Measurements from ENCODE around the gene AAMDC.

AAMDC gene

DNA sequence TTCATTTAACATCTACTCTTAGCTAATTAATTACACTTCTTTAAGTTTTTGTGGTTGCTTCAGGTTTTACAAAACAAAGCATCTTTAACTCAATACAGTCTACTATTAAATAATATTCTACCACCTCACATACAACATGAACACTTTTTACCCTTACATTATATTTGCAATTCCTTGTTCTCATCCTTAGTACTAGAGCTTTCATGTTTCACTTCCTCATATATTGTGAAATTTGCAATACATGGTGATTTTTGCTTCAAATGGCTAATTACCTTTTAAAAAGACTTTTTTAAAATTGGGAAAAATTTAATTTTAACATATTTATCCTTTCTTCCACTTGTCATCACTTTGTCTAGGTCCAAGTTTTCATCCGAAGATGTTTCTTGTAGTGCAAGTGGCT lies 37.9 kb upstream of the AAMDC start:
- TF ChIP-seq, protein P1, sequence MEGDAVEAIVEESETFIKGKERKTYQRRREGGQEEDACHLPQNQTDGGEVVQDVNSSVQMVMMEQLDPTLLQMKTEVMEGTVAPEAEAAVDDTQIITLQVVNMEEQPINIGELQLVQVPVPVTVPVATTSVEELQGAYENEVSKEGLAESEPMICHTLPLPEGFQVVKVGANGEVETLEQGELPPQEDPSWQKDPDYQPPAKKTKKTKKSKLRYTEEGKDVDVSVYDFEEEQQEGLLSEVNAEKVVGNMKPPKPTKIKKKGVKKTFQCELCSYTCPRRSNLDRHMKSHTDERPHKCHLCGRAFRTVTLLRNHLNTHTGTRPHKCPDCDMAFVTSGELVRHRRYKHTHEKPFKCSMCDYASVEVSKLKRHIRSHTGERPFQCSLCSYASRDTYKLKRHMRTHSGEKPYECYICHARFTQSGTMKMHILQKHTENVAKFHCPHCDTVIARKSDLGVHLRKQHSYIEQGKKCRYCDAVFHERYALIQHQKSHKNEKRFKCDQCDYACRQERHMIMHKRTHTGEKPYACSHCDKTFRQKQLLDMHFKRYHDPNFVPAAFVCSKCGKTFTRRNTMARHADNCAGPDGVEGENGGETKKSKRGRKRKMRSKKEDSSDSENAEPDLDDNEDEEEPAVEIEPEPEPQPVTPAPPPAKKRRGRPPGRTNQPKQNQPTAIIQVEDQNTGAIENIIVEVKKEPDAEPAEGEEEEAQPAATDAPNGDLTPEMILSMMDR (IDR thresholded peaks at IDR 0.05; ENCODE audit: low read depth, low read length, missing control alignments): no peak
- no peak overlapping the region for H3K4me3 ChIP-seq (ENCODE audit: low read depth, low read length)
- no peak for DNase-seq (ENCODE audit: low read depth)
- in situ Hi-C loops (cut with HindIII; ENCODE audit: low sequenced_read_pairs): no loop called here

DNA sequence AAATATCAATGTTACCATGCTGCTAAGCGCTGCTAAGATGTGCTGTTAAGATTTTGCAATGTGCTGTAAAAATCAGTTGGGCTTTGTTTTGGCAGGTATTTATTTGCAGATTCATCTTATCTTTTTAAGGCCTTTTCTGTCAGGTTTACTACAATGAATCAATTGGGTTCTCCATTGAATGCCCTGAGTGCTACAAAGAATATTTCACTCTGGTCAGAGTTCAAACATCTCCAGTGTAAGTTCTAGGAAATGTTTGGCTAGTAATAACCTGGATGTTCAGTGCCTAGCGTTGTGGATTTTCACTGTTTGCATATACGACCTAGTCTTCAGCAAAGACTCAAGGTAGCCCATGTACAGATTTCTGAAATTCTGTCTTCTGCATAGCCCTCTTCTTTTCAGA lies 36.4 kb upstream of the AAMDC start:
- in situ Hi-C loops (cut with HindIII; ENCODE audit: low sequenced_read_pairs): no loop called here
- no peak overlapping the region for H3K4me3 ChIP-seq (ENCODE audit: low read depth, low read length)
- no peak for DNase-seq (ENCODE audit: low read depth)
- TF ChIP-seq, protein P1 (IDR thresholded peaks at IDR 0.05; ENCODE audit: low read depth, low read length, missing control alignments): no peak

DNA sequence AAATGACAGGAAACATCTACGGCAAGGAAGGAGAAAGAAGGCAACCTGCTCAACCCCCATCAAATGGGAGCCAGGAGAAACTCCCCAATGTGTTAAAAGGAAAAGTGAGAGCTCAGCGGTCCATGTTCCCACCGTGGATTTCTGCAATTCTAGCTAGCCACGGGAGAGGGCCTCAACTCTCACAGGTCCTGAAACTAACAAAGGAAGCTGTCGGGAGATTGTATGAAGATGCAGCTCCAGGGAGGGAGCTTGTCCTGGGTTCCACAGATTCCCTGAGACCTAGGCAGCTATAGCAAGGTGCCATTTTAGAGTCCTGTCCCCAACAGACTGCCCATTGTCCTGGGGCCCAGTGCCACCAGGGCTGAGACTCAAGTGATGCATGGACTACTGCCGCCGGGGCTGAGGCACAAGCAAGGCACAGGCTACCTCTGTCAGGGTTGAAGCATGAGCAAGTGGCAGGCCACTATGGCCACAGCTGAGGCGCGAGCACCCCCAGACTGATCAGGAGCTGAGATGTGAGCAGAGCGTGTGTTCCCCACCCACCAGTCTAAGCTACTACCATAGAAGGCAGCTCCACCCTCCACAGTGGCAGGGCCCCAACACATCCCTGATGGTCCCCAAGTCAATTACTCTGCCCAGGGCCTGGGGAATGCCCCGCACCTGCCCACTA lies 31.7 kb upstream of the AAMDC start:
- no peak overlapping the region for H3K4me3 ChIP-seq (ENCODE audit: low read depth, low read length)
- in situ Hi-C loops (cut with HindIII; ENCODE audit: low sequenced_read_pairs): no loop called here
- no peak for DNase-seq (ENCODE audit: low read depth)
- TF ChIP-seq, protein P1 (IDR thresholded peaks at IDR 0.05; ENCODE audit: low read depth, low read length, missing control alignments): no peak

DNA sequence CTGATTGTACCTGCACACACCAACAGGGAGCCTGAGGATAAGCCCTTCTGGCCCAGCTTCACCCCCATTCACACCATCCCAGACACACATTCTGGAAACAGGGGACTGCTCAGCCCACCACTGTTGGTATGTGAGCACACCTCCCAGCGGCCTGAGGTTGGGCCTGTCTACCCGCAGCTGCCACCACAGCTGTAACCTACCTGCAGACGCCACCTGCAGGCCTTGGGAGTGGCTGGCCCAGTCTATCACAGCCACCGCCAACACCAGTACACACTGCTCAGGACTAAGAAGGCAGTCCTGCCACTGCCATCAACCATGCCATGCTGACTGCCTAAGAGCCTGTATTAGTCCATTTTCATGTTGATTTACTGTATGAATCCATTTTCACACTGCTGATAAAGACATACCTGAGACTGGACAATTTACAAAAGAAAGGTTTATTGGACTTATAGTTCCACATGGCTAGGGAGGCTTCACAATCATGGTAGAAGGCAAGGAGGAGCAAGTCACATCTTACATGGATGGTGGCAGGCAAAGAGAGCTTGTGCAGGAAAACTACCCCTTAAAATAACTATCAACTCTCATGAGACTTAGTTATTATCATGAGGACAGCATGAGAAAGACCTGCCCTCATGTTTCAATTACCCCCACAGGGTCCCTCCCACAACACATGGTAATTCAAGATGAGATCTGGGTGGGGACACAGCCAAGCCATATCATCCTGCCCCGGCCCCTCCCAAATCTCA lies 31.0 kb upstream of the AAMDC start:
- H3K4me3 ChIP-seq (ENCODE audit: low read depth, low read length): no peak overlapping the region
- DNase-seq (ENCODE audit: low read depth): no peak
- TF ChIP-seq, protein P1 (IDR thresholded peaks at IDR 0.05; ENCODE audit: low read depth, low read length, missing control alignments): no peak
- in situ Hi-C loops (cut with HindIII; ENCODE audit: low sequenced_read_pairs): no loop called here

DNA sequence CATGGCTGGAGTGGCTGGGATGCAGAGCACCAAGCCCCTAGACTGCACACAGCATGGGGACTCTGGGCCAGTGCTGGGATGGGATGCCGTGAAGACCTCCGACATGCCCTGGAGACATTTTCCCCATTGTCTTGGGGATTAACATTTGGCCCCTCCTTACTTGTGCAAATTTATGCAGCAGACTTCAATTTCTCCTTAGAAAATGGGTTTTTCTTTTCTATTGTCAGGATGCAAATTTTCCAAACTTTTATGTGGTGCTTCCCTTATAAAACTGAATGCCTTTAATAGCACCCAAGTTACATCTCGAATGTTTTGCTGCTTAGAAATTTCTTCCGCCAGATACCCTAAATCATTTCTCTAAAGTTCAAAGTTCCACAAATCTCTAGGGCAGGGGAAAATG lies 29.6 kb upstream of the AAMDC start:
- in situ Hi-C loops (cut with HindIII; ENCODE audit: low sequenced_read_pairs): no loop called here
- TF ChIP-seq, protein P1 (IDR thresholded peaks at IDR 0.05; ENCODE audit: low read depth, low read length, missing control alignments): no peak
- no peak overlapping the region for H3K4me3 ChIP-seq (ENCODE audit: low read depth, low read length)

DNA sequence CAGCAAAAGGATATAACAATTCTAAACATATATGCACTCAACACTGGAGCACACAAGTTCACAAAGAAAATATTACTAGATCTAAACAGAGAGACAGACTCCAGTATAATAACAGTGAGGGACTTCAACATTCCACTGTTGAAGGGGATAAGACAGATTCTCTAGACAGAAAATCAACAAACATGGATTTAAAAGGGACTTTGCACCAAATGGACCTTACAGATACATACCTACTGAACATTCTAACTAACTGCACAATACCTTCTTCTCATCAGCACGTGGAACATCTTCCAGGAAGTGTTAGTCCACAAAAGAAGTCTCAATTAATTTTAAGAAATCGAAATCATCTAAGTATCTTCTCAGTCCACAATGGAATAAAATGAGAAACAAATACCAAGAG lies 27.0 kb upstream of the AAMDC start:
- DNase-seq (ENCODE audit: low read depth): no peak
- in situ Hi-C loops (cut with HindIII; ENCODE audit: low sequenced_read_pairs): no loop called here
- TF ChIP-seq, protein P1 (IDR thresholded peaks at IDR 0.05; ENCODE audit: low read depth, low read length, missing control alignments): no peak
- H3K4me3 ChIP-seq (ENCODE audit: low read depth, low read length): no peak overlapping the region

More for the DNA sequence above, 29.6 kb upstream of the AAMDC start:
- no peak for DNase-seq (ENCODE audit: low read depth)

Data from astrocyte of the cerebellum (primary cell).